ENCODE results near the gene AP1S3. TPM values are rescaled to one million over a fixed set of nuclear protein-coding genes. Genes with fewer than 3 reads are reported as not detected.

AP1S3 gene
- total and polyA plus RNA-seq, 2 of the 4 experiments (the other 2 are of a cell fraction), result 2.5 to 4.1 TPM

GRCh38 chr2:223786236-223786635 is 51.1 kb downstream of the AP1S3 start:
- Histone ChIP-seq H2BK5ac (ENCODE audit: low read depth, low read length, poor library complexity, severe bottlenecking) (no peak overlapping the region), H3K27ac (ENCODE audit: insufficient read depth, low read length) (no peak overlapping the region), H3K18ac (ENCODE audit: low read depth, low read length) (no peak overlapping the region), H3K56ac (ENCODE audit: extremely low read depth, insufficient read depth, low read length) (no peak overlapping the region), H2BK20ac (ENCODE audit: low read depth, low read length) (no peak overlapping the region), H4K91ac (ENCODE audit: insufficient read depth, low read depth, low read length) (no peak overlapping the region), H3K9ac (ENCODE audit: low read depth, low read length) (no peak overlapping the region), H3K14ac (replicated peaks; ENCODE audit: low read depth, low read length) (no peak overlapping the region), H3K4me2 (ENCODE audit: low read depth, low read length) (no peak overlapping the region), H3K9me1 (ENCODE audit: insufficient read depth, low read length) (no peaks in the 10 kb centered on the region), H3K27me3 (ENCODE audit: control insufficient read depth, insufficient read depth, low read length) (no peaks in the 10 kb centered on the region), H3K36me3 (ENCODE audit: control insufficient read depth, insufficient read depth, low read length) (no peaks in the 10 kb centered on the region), H4K5ac (ENCODE audit: low read depth, low read length) (no peak overlapping the region), H4K8ac (ENCODE audit: low read depth in 2 of 2, low read length in 2 of 2) (no peak overlapping the region), H3K4me3 (ENCODE audit: insufficient read depth, low read depth, low read length) (no peak overlapping the region), H2AFZ (replicated peaks; ENCODE audit: low read length, poor library complexity) (no peak overlapping the region), H3K4ac (ENCODE audit: low read depth, low read length) (no peak overlapping the region), H3K4me1 (ENCODE audit: control insufficient read depth, insufficient read depth, low read length) (no peaks in the 10 kb centered on the region), H2AK5ac (ENCODE audit: low read depth, low read length) (no peak overlapping the region), H3K79me1 (ENCODE audit: low read depth in 1 of 2, low read length in 2 of 2) (no peaks in the 10 kb centered on the region), H3K23ac (ENCODE audit: low read depth, low read length) (no peak overlapping the region), H2AK9ac (replicated peaks; ENCODE audit: low read depth, low read length, poor library complexity) (no peak overlapping the region), H4K20me1 (ENCODE audit: insufficient read depth, low read length) (no peaks in the 10 kb centered on the region), H2BK15ac (ENCODE audit: low read depth, low read length) (no peak overlapping the region), H2BK120ac (ENCODE audit: low read depth, low read length) (no peak overlapping the region), H3K9me3 (ENCODE audit: control insufficient read depth, insufficient read depth, low read length) (no peaks in the 10 kb centered on the region)
- ATAC-seq (ENCODE audit: low read depth) (no peak), DNase-seq (no peak)
- WGBS, 2 experiments (ENCODE audit: extremely low coverage in 2 of 2, insufficient read length in 1 of 2), result no CpG with 5 or more reads among the region's 5 CpGs
- POLR2A ChIA-PET (ENCODE audit: unreplicated experiment), result no interaction called here
- dilution Hi-C loops (cut with HindIII; ENCODE audit: low sequenced_read_pairs, unreplicated experiment) (no loop called here), intact Hi-C loops (cut with micrococcal nuclease) (no loop called here), in situ Hi-C loops (cut with MboI; ENCODE audit: low sequenced_read_pairs) (loop anchor here (25.0 kb wide), 1 partner anchor 474 kb away; no protein-coding TSS in a partner anchor)
- CTCF ChIA-PET, result no interaction called here
- TF ChIP-seq MAFK (IDR thresholded peaks at IDR 0.05; ENCODE audit: low read depth, low read length) (no peak), BHLHE40 (IDR thresholded peaks at IDR 0.05; ENCODE audit: low read depth, low read length) (no peak)
- BruUV-seq (replicated peaks), result no TSS peak

Data from IMR-90 (cell line).